Measurements from ENCODE around the gene SLC7A1. TPM values are rescaled to one million over a fixed set of nuclear protein-coding genes. Genes with fewer than 3 reads are reported as not detected.

Gene SLC7A1
- total and polyA plus RNA-seq, 4 donors, result 0.90 to 22.6 (median 1.4) TPM

DNA sequence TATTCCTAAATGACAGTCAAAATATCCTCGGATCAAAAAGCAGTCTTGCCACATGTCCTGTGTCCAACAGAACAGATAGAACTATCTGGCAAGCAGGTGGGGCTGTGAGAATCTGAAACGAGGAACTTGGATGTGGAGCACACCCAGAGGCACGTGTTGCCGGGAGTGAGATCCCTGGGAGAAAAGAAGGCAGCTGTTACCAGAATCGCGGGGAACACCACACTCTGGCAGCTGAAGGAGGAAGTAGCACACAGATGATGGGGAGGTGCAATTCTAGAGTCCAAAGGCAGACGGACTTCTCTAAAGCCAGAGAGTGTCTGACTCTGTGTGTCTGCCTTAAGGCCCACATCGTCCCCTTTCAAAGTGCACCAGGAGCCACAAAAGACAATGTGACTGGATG is 22.3 kb downstream of the SLC7A1 start:
- WGBS, result 60% methylated on average over 8 of the region's 8 CpGs
- no peak overlapping the region for H3K9ac ChIP-seq (ENCODE audit: low read depth in 1 of 2, low read length in 2 of 2)

DNA sequence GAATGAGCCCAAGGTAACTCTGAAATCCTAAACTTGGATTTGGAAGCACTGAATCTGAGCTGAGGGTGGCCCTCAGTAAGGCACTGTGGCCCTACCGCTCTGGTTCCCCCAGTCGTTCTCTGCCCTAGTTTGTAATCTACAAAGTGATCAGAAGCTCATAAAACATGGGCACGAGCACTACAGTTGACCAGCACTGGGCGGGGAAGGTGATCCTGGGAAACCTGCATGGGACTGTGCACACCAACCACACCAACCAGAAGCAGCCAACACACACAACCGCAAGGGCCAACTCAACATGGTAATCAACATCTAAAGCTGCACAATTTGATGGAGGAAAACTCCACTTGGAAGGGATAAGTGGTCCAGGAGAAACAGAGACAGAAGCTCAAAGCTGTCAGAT is 22.9 kb downstream of the SLC7A1 start:
- DNase-seq (ENCODE audit: low spot score), result no peak
- Histone ChIP-seq H3K4me3 (ENCODE audit: low read depth in 1 of 3, low read length in 3 of 3) (no peak overlapping the region), H3K36me3 (ENCODE audit: control insufficient read depth in 4 of 4, insufficient read depth in 3 of 4, low read depth in 1 of 4, low read length in 3 of 4) (no peaks in the 10 kb centered on the region), H3K27me3 (ENCODE audit: control insufficient read depth in 4 of 4, insufficient read depth in 4 of 4, low read length in 3 of 4) (no peaks in the 10 kb centered on the region), H3K9me3 (ENCODE audit: control insufficient read depth in 4 of 4, low read length in 3 of 4) (no peaks in the 10 kb centered on the region), H3K27ac (ENCODE audit: low read depth in 1 of 2, low read length in 2 of 2) (no peak overlapping the region), H3K4me1 (ENCODE audit: control insufficient read depth in 4 of 4, insufficient read depth in 4 of 4, low read length in 3 of 4) (peaks cover 0 to 2% (median 0%) of the 10 kb centered on the region in 4 donors), H3K9ac (ENCODE audit: low read depth in 1 of 2, low read length in 2 of 2) (no peak overlapping the region)
- 68% methylated on average over 5 of the region's 5 CpGs for WGBS
- TF ChIP-seq HNF4G (IDR thresholded peaks at IDR 0.05) (no peak), FOXA1 (IDR thresholded peaks at IDR 0.05) (no peak), NR2F2 (IDR thresholded peaks at IDR 0.05) (no peak), JUND (IDR thresholded peaks at IDR 0.05) (no peak)
- TF ChIP-seq, protein P1, sequence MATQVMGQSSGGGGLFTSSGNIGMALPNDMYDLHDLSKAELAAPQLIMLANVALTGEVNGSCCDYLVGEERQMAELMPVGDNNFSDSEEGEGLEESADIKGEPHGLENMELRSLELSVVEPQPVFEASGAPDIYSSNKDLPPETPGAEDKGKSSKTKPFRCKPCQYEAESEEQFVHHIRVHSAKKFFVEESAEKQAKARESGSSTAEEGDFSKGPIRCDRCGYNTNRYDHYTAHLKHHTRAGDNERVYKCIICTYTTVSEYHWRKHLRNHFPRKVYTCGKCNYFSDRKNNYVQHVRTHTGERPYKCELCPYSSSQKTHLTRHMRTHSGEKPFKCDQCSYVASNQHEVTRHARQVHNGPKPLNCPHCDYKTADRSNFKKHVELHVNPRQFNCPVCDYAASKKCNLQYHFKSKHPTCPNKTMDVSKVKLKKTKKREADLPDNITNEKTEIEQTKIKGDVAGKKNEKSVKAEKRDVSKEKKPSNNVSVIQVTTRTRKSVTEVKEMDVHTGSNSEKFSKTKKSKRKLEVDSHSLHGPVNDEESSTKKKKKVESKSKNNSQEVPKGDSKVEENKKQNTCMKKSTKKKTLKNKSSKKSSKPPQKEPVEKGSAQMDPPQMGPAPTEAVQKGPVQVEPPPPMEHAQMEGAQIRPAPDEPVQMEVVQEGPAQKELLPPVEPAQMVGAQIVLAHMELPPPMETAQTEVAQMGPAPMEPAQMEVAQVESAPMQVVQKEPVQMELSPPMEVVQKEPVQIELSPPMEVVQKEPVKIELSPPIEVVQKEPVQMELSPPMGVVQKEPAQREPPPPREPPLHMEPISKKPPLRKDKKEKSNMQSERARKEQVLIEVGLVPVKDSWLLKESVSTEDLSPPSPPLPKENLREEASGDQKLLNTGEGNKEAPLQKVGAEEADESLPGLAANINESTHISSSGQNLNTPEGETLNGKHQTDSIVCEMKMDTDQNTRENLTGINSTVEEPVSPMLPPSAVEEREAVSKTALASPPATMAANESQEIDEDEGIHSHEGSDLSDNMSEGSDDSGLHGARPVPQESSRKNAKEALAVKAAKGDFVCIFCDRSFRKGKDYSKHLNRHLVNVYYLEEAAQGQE (IDR thresholded peaks at IDR 0.05), result no peak
- TF ChIP-seq, protein P2, sequence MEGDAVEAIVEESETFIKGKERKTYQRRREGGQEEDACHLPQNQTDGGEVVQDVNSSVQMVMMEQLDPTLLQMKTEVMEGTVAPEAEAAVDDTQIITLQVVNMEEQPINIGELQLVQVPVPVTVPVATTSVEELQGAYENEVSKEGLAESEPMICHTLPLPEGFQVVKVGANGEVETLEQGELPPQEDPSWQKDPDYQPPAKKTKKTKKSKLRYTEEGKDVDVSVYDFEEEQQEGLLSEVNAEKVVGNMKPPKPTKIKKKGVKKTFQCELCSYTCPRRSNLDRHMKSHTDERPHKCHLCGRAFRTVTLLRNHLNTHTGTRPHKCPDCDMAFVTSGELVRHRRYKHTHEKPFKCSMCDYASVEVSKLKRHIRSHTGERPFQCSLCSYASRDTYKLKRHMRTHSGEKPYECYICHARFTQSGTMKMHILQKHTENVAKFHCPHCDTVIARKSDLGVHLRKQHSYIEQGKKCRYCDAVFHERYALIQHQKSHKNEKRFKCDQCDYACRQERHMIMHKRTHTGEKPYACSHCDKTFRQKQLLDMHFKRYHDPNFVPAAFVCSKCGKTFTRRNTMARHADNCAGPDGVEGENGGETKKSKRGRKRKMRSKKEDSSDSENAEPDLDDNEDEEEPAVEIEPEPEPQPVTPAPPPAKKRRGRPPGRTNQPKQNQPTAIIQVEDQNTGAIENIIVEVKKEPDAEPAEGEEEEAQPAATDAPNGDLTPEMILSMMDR (IDR thresholded peaks at IDR 0.05; ENCODE audit: low read depth, low read length, missing input control), result no peak

More for the DNA sequence above, 22.3 kb downstream of the SLC7A1 start:
- no peak overlapping the region for H3K27ac ChIP-seq (ENCODE audit: low read depth in 1 of 2, low read length in 2 of 2)
- no peak overlapping the region for H3K4me3 ChIP-seq (ENCODE audit: low read depth in 1 of 3, low read length in 3 of 3)
- H3K27me3 ChIP-seq (ENCODE audit: control insufficient read depth in 4 of 4, insufficient read depth in 4 of 4, low read length in 3 of 4), result no peaks in the 10 kb centered on the region
- H3K4me1 ChIP-seq (ENCODE audit: control insufficient read depth in 4 of 4, insufficient read depth in 4 of 4, low read length in 3 of 4), result peaks cover 0 to 2% (median 0%) of the 10 kb centered on the region in 4 donors
- no peak for DNase-seq (ENCODE audit: low spot score)
- no peaks in the 10 kb centered on the region for H3K9me3 ChIP-seq (ENCODE audit: control insufficient read depth in 4 of 4, low read length in 3 of 4)
- no peaks in the 10 kb centered on the region for H3K36me3 ChIP-seq (ENCODE audit: control insufficient read depth in 4 of 4, insufficient read depth in 3 of 4, low read depth in 1 of 4, low read length in 3 of 4)
- TF ChIP-seq SP1 (IDR thresholded peaks at IDR 0.05) (no peak), HNF4A (conservative IDR thresholded peaks at IDR 0.05) (no peak), NR2F2 (IDR thresholded peaks at IDR 0.05) (no peak), RAD21 (IDR thresholded peaks at IDR 0.05) (no peak), RXRA (IDR thresholded peaks at IDR 0.05) (no peak), EGR1 (IDR thresholded peaks at IDR 0.05; ENCODE audit: low read depth in 2 of 2) (no peak), TAF1 (conservative IDR thresholded peaks at IDR 0.05) (no peak), FOXA2 (IDR thresholded peaks at IDR 0.05) (no peak), GABPA (IDR thresholded peaks at IDR 0.05 in 1 of 2, conservative IDR thresholded peaks at IDR 0.05 in 1 of 2) (no peak), JUND (IDR thresholded peaks at IDR 0.05) (no peak), HNF4G (IDR thresholded peaks at IDR 0.05) (no peak), FOXA1 (IDR thresholded peaks at IDR 0.05) (no peak)
- TF ChIP-seq, protein P2 (IDR thresholded peaks at IDR 0.05; ENCODE audit: low read depth, low read length, missing input control), result no peak
- TF ChIP-seq, protein P3, sequence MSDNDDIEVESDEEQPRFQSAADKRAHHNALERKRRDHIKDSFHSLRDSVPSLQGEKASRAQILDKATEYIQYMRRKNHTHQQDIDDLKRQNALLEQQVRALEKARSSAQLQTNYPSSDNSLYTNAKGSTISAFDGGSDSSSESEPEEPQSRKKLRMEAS (IDR thresholded peaks at IDR 0.05), result no peak
- TF ChIP-seq, protein P4, sequence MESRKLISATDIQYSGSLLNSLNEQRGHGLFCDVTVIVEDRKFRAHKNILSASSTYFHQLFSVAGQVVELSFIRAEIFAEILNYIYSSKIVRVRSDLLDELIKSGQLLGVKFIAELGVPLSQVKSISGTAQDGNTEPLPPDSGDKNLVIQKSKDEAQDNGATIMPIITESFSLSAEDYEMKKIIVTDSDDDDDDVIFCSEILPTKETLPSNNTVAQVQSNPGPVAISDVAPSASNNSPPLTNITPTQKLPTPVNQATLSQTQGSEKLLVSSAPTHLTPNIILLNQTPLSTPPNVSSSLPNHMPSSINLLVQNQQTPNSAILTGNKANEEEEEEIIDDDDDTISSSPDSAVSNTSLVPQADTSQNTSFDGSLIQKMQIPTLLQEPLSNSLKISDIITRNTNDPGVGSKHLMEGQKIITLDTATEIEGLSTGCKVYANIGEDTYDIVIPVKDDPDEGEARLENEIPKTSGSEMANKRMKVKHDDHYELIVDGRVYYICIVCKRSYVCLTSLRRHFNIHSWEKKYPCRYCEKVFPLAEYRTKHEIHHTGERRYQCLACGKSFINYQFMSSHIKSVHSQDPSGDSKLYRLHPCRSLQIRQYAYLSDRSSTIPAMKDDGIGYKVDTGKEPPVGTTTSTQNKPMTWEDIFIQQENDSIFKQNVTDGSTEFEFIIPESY (IDR thresholded peaks at IDR 0.05), result no peak
- TF ChIP-seq, protein P5, sequence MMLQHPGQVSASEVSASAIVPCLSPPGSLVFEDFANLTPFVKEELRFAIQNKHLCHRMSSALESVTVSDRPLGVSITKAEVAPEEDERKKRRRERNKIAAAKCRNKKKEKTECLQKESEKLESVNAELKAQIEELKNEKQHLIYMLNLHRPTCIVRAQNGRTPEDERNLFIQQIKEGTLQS (IDR thresholded peaks at IDR 0.05), result no peak
- TF ChIP-seq, protein P1 (IDR thresholded peaks at IDR 0.05), result no peak
